ENCODE measurements around the gene LHFPL3. TPM values are rescaled to one million over a fixed set of nuclear protein-coding genes. Genes with fewer than 3 reads are reported as not detected.

LHFPL3 gene
- total and polyA plus RNA-seq, 9 of the 15 experiments (the other 6 are each of a cell fraction or from before 2014, with no cell fraction given): 0.21 to 0.52 TPM; not detected in 7

- TF ChIP-seq SRF (CRISPR knock-in tag; IDR thresholded peaks at IDR 0.05) (peak in 1 of 2 experiments; percentile 43; a peak in 1 of 4 replicates), ZNF12 (CRISPR knock-in tag; IDR thresholded peaks at IDR 0.05) (no peak), NCOA1 (IDR thresholded peaks at IDR 0.05; ENCODE audit: low read depth) (no peak), ZSCAN29 (IDR thresholded peaks at IDR 0.05) (0 out of 2 replicates have a peak, but pooled peaks have one; percentile 20), ID3 (CRISPR knock-in tag; IDR thresholded peaks at IDR 0.05) (no peak), ID3 (tag; IDR thresholded peaks at IDR 0.05) (peak; percentile 65; the same call in 1 of the 2 replicates), ZNF232 (CRISPR knock-in tag; IDR thresholded peaks at IDR 0.05) (peak; percentile 57; the same call in 1 of the 2 replicates), ELK3 (CRISPR knock-in tag; IDR thresholded peaks at IDR 0.05) (0 out of 2 replicates have a peak, but pooled peaks have one; percentile 25), DIDO1 (tag; IDR thresholded peaks at IDR 0.05; ENCODE audit: low read depth) (0 out of 2 replicates have a peak, but pooled peaks have one; percentile 22), SIRT6 (IDR thresholded peaks at IDR 0.05; ENCODE audit: low read depth, low read length) (no peak), MEF2A (IDR thresholded peaks at IDR 0.05; ENCODE audit: control insufficient read depth, low read depth, low read length) (peak; percentile 24; the same call in 1 of the 2 replicates), PBX2 (CRISPR knock-in tag; IDR thresholded peaks at IDR 0.05; ENCODE audit: low read depth) (no peak), PBX2 (tag; conservative IDR thresholded peaks at IDR 0.05; ENCODE audit: low read depth) (peak; percentile 21; the same call in 1 of the 2 replicates), SAP30 (IDR thresholded peaks at IDR 0.05; ENCODE audit: borderline replicate concordance, insufficient read depth, low read depth, low read length, poor library complexity, severe bottlenecking) (peak; percentile 50), ATF6 (CRISPR knock-in tag; IDR thresholded peaks at IDR 0.05) (no peak; the same call in 1 of the 2 replicates)
Measured at GRCh38 chr7:104883718-104884452, 555.5 kb downstream of the LHFPL3 start (continued).

Data from K562 (cell line).